SHP77 treated with DMSO at 0.1 percent for 48 hours (cell line): ENCODE data around the gene MIP.
"Not testable (repeated sequence)": the region's sequence is repeated elsewhere in the genome, so short reads cannot be mapped to it uniquely, and the experiment has no call there.

ENCODE experiments used
- DNase-seq: peaks from one replicate; lab custom pipeline; 2025; lab: John Stamatoyannopoulos, UW

MIP gene

GRCh38 chr12:56454557-56454956 lies at the start of gene MIP:
Gene MIP, minus strand, starts transcription at chr12:56454657. Its CDS starts 44 bp downstream, at chr12:56454613.
- no peak for DNase-seq

GRCh38 chr12:56499879-56500278 lies 45.4 kb upstream of the MIP start:
- DNase-seq = not testable (repeated sequence)

GRCh38 chr12:56499452-56499851 lies 45.0 kb upstream of the MIP start:
- not testable (repeated sequence) for DNase-seq

- DNase-seq = not testable (repeated sequence)
Observed at GRCh38 chr12:56498126-56498902, 43.9 kb upstream of the MIP start.

GRCh38 chr12:56496704-56497103 lies 42.2 kb upstream of the MIP start:
- not testable (repeated sequence) for DNase-seq

GRCh38 chr12:56494481-56494880 lies 40.0 kb upstream of the MIP start:
- DNase-seq = not testable (repeated sequence)

- DNase-seq = not testable (repeated sequence)
Observed at GRCh38 chr12:56494106-56494415, 39.6 kb upstream of the MIP start.

GRCh38 chr12:56493409-56494105 lies 39.1 kb upstream of the MIP start:
- not testable (repeated sequence) for DNase-seq

- DNase-seq = no peak
Observed at GRCh38 chr12:56490360-56490759, 35.9 kb upstream of the MIP start.

- peak; percentile 84 for DNase-seq
Observed at GRCh38 chr12:56488041-56488955, 33.8 kb upstream of the MIP start, which contains the start of gene GLS2. Gene GLS2, minus strand, starts transcription at chr12:56488161. Its CDS starts 43 bp downstream, at chr12:56488118.

GRCh38 chr12:56487448-56488040 lies 33.1 kb upstream of the MIP start:
- no peak for DNase-seq

- DNase-seq = no peak
Observed at GRCh38 chr12:56486694-56487093, 32.2 kb upstream of the MIP start.

GRCh38 chr12:56484566-56484965 lies 30.1 kb upstream of the MIP start:
- no peak for DNase-seq

- DNase-seq = no peak
Observed at GRCh38 chr12:56479625-56480024, 25.2 kb upstream of the MIP start.

- no peak for DNase-seq
Observed at GRCh38 chr12:56477521-56478225, 23.2 kb upstream of the MIP start.

- DNase-seq = no peak
Observed at GRCh38 chr12:56476972-56477432, 22.5 kb upstream of the MIP start.

GRCh38 chr12:56476143-56476542 lies 21.7 kb upstream of the MIP start:
- DNase-seq = no peak

- no peak for DNase-seq
Observed at GRCh38 chr12:56474389-56474788, 19.9 kb upstream of the MIP start.

- DNase-seq = no peak
Observed at GRCh38 chr12:56469007-56469930, 14.8 kb upstream of the MIP start.
